GM19452 (cell line): Measurements from ENCODE around the gene MCF2L2.

Experiments
- ATAC-seq: cut with Tn5 transposase; IDR thresholded peaks from one replicate; pipeline ENCODE4 v1.9.1; 2021; ENCODE audit not compliant: unreplicated experiment

The MCF2L2 gene

GRCh38 chr3:183369627-183370026 is 58.8 kb downstream of the MCF2L2 start:
- ATAC-seq = no peak

GRCh38 chr3:183369117-183369516 is 59.3 kb downstream of the MCF2L2 start:
- no peak for ATAC-seq

- ATAC-seq = no peak
These were observed 67.3 kb downstream of the MCF2L2 start for GRCh38 chr3:183360971-183361624.

GRCh38 chr3:183359036-183359435 is 69.4 kb downstream of the MCF2L2 start:
- ATAC-seq = no peak

- no peak for ATAC-seq
These were observed 70.8 kb downstream of the MCF2L2 start for GRCh38 chr3:183357564-183358079.

DNA sequence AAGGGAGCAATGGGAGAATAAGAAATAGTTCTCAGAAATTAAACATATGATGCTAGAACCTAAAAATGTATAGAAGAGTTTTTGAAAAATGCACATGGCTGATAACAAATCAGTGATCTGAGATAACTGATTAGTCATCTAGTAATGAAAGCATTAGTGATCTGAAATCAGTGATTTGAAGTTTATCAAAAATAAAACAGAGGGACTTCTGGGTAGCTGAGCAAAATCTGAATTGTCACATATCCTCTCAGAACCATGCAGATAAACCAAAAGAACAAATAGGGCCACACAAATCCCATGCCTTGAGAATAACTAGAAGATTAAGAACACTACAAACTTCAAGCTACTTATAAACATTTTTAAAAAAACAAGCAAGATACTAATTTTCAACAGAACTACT is 71.5 kb downstream of the MCF2L2 start:
- no peak for ATAC-seq

DNA sequence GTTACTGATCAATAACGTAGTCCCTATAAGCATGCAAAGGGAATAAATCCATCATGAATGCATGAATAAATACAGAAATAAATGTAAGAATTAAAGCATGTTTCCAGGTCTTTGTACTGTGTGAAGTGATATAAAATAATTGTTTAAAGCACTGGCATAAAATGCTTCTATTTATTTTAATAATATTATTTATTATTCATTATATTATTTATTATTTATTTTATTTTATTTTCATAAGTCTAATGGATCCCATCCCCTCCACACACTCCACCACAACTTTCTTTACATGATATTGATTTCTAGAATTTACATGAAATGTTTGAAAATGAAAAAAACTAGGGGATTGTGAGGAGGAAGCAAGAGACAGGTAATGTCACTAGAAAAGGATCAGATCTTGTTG is 73.5 kb downstream of the MCF2L2 start:
- ATAC-seq = no peak

- no peak for ATAC-seq
These were observed 74.0 kb downstream of the MCF2L2 start for GRCh38 chr3:183354325-183354831.

DNA sequence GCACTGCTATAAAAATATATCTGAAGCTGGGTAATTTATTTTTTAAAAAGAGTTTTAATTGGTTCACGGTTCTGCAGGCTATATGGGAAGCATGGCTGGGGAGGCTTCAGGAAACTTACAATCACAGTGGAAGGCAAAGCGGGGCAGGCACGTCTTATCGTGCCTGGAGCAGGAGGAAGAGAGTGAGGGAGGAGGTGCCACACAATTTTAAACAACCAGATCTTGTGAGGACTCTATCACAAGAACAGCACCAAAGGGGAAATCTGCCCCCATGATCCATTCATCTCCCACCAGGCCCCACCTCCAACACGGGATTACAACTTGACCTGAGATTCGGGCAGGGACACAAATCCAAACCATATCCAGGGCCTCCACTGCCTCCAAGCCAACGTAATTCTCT is 75.0 kb downstream of the MCF2L2 start:
- no peak for ATAC-seq

- no peak for ATAC-seq
These were observed 78.3 kb downstream of the MCF2L2 start for GRCh38 chr3:183350164-183350563.

GRCh38 chr3:183349421-183350157 is 78.8 kb downstream of the MCF2L2 start:
- ATAC-seq = no peak

- ATAC-seq = no peak
These were observed 85.6 kb downstream of the MCF2L2 start for GRCh38 chr3:183342824-183343223.

GRCh38 chr3:183341545-183342288 is 86.7 kb downstream of the MCF2L2 start:
- ATAC-seq = no peak

DNA sequence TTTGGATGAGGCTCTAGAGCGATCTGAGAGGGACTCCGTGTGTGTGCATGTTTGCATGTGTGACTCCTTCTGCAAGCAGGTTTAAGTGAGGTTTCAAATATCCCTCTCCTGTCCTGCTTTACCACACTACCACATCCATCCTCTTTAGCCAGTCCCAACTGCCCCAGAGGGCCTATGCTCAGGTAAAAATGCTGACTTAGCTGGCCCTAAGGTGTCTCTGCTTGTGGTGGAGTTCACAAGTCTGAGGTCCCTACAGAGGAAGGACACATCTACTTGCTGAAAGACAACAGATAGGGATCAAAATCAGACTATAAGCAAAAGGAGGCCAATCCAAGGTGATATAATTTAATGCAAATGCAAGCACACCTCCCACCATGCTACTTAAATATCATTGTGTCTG is 88.2 kb downstream of the MCF2L2 start:
- no peak for ATAC-seq

DNA sequence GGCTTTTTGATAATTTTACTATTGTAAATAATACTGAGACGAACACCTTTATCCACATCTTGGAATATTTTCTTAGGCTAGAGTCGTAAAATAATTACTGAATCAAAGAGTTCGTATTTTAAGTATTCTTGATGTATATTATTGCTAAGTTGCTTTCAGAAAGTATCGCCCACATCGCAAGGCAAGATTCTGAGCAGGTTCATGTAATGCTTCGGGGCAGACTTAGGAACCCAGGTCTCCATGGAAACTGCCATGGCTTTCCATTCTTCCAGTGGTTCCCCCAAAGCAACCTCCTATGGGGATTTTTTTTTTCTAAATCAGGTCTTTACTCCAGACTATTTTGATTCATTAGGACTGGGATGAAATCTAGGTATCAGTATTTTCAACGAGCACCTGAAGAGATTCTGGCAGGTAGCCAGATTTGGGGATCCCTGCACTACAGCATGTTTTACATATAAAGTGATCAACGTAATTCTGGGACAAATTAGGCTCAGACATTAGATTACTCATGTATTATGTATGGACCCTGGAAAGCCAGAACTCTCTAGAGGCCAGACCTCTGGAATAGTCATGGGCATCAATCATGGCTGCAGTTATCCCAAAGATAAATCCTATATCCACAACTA is 88.8 kb downstream of the MCF2L2 start:
- ATAC-seq = no peak

- ATAC-seq = no peak
These were observed 89.9 kb downstream of the MCF2L2 start for GRCh38 chr3:183338520-183338919.

DNA sequence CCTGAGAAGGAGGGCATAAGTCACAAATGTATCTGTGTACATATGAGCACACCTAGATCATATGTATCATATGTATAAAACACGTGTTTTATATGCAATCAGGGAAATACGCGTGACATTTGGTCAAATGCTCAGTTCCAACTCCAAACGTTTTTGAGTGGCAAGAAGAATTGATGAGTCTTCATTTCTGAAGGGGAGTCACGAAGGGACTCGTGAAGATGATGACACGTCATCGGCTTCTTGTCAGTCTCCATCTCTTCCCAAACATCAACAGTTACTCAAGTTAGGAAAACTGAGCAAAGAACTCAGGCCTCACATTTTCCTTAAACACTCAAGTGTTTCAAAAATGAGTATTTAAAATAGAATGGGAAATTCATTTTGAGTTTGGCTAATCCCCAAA is 95.9 kb downstream of the MCF2L2 start:
- ATAC-seq = no peak

- no peak for ATAC-seq
These were observed 96.9 kb downstream of the MCF2L2 start for GRCh38 chr3:183331498-183331897.

DNA sequence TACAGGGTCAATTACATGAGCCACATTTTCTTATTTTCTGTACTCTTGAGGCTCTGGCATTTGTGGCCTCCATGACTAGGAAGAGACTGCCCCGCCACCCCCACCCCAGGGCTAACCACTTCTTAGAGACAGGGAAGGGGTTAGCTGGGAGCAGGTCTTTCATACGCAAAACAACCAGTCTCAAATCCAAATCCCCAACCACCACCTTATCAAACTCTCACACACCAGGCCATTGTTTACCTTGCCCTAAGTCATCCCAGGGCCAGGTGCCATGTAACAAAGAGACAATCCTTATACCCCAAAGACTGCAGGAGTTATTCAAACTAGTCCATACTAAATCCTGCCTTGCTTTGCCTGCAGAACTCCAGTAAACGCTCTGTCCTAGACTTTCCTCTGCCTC is 97.5 kb downstream of the MCF2L2 start:
- ATAC-seq = no peak

DNA sequence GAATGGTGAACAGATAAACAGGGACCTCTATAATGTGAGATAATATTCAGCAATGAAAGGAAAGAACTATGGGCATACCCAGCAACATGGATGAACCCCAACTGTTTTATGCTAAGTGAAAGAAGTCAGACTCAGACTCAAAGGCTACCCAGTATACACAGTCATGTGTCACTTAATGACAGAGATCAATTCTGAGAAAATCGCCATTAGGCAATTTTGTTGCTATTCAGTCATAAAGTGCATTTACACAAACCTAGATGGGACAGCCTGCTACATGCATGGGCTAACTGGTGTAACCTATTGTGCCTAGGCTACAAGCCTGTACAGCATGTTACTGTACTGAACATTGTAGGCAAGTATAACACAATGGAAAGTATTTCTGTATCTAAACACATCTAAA is 98.9 kb downstream of the MCF2L2 start:
- no peak for ATAC-seq

GRCh38 chr3:183328823-183329222 is 99.6 kb downstream of the MCF2L2 start:
- ATAC-seq = no peak
